NCI-H2029 treated with DMSO at 0.1 percent for 48 hours (cell line): ENCODE measurements around the gene PDE6G.
"Not testable (repeated sequence)": the region's sequence is repeated elsewhere in the genome, so short reads cannot be mapped to it uniquely, and the experiment has no call there.

ENCODE experiments used
- DNase-seq: peaks from one replicate; lab custom pipeline; 2025; lab: John Stamatoyannopoulos, UW

PDE6G gene

DNA sequence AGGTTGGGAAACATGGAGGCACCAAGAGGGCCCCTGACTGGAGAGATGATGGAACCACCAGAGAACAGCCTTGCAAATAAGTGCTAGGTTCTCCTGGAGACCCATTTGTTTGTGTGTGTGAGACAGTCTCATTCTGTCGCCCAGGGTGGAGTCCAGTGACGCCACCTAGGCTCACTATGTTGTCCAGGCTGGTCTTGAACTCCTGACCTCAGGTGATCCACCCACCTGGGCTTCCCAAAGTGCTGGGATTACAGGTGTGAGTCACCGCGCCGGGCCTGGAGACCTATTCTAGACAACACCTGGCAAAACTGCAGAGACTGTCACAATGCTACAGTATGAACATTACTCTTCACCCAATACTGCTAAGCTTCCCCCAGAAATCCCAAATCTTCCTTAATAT lies 20.9 kb downstream of the PDE6G start:
- no peak for DNase-seq

DNA sequence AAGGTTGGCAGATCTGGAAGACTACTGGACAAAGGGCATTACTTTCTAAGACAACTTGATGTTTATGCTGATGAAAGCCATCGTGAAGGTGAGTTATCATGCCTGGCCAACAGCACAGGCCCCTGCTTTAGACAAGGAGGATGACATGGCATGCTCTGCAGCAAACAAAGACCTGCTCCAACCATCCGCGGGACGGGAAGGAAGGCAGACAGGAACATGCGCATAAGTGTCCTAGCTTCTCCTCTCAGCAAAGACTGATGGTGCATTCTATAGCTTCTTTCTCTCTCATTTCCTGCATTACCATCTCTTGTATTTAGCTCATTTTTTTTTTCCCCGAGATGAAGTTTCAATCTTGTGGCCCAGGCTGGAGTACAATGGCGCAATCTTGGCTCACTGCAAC lies 24.9 kb downstream of the PDE6G start:
- no peak for DNase-seq

DNA sequence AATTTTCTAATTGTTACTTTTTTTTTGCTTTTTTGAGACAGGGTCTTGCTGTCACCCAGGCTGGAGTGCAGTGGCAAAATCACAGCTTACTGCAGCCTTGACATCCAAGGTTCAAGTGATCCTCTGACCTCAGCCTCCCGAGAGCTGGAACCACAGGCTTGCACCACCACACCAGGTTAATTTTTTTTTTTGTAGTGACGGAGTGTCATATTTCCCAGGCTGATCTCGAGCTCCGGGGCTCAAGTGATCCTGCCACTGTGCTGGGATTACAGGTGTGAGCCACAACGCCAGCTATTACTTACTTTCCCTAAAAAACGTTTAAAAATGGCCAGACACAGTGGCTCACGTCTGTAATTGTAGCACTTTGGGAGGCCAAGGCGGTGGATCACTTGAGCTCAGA lies 26.1 kb downstream of the PDE6G start:
- no peak for DNase-seq

DNA sequence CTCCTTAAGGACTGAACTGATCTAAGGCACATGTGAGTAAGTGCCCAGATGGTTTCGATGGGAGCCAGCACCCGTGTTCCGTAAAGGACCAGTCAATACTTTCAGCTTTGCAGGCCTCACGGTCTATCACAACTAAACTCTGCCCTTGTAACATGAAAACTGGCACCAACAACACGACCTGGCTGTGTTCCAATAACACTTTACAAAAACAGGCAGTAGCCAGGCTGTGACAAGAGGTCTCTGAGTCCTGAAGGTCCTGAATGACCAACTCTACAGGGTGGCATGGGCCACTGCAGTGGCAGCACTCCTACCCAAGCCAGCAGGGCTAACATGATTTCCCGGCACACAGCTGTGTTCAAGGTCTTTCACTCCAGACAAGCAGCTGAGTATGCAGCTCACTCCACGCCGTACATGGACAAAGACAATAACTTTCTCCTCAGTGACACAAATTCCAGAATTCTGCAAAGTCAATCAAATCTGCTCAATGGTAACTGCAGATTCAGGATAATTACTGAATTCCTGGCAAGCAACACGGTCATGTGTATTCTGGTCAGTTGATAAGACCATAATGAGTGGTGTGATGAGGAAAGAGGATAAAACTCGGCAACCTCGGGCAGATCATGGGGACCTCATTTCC lies 34.7 kb downstream of the PDE6G start:
- no peak for DNase-seq

DNA sequence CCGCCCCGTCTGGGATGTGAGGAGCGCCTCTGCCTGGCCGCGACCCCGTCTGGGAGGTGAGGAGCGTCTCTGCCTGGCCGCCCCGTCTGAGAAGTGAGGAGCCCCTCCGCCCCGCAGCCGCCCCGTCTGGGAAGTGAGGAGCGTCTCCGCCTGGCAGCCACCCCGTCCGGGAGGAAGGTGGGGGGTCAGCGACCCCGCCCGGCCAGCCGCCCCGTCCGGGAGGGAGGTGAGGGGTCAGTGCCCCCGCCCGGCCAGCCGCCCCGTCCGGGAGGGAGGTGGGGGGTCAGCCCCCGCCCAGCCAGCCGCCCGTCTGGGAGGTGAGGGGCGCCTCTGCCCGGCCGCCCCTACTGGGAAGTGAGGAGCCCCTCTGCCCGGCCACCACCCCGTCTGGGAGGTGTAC lies 38.0 kb downstream of the PDE6G start:
- DNase-seq, result not testable (repeated sequence)

DNA sequence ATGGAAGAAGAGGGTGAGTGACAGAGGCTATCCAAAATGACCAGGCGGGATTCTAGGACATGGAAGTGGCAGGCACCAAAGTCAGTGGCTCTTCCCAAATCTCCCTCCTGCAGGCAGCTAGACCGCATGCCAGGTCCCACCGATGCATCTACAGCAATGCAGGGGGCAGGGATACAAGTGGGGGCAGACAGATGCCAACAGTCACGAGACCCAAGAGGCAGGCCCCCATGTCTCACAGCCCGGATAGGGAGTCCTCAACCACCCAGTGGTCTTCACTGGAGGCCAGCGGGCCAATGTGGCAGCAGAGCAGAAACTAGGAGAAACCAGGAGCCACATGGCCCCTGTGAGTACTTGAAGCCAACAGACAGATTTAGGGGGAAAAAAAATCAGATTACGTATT lies 39.5 kb downstream of the PDE6G start:
- DNase-seq, result no peak

DNA sequence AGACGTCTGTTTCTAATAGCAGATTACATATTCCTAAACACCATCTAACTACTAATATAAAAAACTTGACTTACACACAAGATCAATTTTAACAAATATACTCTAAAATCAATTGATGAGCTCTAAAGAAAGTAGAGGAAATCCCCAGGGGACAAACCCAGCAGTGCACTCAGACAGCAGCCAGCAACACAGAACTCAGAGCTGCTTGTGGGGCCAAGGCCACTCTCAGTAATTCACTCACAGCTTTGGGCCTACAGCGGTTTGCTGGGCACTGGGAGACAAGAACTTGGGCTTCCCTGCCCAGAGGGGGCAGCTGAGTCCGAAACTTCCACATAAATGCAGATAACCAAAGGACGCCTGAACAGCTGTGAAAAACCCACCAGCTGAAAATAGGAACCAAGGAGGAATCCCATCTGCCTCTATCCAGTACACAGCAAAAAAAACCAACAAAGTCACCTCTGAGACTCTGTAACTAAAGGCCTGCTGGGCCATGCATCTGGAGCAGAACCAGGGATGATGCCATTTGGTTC lies 40.9 kb downstream of the PDE6G start:
- DNase-seq, result no peak

DNA sequence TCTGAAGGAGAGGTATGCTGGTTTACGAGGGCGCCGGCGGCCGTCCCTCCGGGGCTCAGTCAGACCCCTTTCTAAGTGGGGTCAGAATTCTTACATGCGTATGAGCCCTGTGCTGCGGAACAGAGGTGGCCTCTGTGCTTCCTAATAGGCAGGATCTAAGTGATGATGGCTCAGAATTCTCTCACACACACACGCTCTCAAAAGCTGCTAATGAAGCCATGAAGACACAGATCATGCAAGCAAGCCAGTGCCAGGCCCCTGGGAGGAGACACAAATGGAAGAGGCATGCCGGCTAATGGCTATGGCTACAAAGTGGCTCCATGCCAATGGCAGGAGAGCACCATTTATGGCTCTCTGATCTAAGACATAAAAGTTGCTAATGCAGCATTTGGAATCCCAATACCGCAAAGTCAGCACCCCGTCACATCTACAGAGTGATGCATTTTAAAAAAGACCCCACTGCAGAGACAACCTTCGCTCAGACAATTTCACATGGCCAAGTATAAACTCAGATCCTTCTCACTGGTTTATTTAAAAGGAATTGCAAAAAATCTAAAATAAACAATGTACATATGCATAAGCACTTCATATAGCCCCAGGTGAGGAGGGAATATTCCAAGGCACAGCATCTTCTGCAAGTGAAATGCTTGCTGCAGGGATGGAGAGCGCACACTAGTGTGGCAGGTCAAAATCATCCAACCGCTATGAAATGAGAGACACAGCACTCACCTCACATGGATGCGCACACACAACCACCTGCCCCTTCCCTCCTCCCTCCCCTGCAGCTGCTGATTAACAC lies 44.0 kb downstream of the PDE6G start:
- no peak for DNase-seq

DNA sequence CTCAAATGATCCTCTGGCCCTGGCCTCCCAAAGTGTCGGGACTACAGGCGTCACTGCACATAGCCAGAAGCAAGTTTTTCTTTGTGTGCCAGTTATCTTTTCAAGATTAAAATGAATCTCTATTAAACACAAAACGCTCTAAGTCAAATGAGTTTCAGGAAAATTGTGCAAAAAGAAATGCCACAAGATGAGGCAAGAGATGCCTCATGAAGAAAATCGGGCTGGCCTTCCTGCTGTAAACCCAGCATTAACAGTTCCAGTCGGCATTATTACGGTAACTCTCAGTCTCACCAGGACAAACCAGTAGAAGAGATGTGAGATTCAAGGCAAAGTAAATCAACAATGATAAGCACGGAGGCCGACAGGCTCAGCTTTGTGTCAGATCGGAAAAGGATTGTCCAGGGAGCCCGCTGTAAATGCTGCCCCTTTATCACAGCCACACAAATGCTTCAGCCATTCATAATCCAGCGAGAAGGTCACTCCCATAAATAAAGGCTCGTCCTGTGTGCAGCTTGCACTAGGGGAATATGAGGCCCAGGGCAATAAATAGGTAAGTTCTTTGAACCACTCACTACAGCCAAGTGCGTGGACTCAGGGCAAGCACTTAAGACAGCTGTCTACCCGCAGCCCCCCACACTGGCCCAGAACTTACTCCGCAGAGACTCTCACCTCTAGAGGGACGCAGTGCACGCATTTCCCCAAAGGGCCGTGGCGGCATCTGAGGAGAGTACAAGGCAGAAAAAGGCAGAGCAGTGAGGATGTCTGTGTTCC lies 46.6 kb downstream of the PDE6G start:
- DNase-seq, result no peak

DNA sequence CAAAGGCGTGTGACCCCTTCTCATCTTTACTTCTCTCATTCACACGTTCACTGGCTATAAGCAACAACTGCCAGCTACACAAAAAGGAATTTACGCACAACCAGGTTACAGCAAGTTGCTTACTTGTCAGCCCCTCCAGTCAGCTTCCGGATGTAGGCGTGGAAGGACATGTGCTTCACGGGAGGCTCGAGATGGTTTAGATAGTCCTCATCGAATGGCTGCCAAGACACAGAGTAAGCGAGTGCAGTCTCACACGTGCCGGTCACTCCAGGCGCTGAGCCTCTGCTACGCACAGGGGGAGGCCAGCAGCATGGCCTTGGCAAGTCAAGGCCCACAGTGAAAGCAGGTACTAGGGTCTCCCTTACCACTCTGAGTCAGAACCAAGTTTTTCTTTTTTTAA lies 47.7 kb downstream of the PDE6G start:
- DNase-seq, result no peak

DNA sequence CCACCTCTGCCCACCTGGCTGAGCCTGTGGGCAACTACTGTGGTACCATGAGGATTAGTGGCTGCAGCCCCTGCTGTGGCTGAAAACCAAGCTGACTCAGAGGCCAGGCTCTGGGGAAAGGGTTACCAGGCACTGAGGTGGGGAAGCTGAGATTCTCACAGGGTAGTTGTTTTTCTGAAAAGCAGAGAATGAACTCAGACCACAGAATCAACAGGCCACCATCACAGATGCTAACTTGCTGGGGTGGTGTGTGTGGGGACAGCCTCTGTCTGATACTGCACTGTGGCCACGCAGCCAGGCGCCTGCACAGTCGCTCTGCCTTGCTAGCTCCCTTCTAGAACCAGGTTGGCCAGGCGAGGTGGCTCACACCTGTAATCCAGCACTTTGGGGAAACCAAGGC lies 48.3 kb downstream of the PDE6G start:
- DNase-seq, result no peak

DNA sequence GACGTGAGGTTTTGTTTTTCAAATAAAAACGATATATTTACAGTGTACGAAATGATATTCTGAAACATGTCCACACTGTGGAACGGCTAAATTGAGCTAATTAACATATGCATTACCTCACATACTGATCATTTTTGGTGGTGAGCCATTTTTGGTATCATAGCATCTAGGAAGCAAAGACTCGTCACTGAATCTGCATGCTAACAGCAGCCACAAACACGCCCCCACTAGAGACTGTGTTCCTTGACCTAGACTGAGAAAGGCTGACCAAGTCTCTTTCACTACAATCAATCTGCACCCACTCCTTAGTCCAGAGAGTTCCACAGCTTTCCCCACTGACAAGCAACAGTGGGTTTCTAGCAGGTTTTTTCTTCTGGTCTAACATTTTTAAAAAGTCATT lies 48.9 kb downstream of the PDE6G start:
- DNase-seq, result no peak

DNA sequence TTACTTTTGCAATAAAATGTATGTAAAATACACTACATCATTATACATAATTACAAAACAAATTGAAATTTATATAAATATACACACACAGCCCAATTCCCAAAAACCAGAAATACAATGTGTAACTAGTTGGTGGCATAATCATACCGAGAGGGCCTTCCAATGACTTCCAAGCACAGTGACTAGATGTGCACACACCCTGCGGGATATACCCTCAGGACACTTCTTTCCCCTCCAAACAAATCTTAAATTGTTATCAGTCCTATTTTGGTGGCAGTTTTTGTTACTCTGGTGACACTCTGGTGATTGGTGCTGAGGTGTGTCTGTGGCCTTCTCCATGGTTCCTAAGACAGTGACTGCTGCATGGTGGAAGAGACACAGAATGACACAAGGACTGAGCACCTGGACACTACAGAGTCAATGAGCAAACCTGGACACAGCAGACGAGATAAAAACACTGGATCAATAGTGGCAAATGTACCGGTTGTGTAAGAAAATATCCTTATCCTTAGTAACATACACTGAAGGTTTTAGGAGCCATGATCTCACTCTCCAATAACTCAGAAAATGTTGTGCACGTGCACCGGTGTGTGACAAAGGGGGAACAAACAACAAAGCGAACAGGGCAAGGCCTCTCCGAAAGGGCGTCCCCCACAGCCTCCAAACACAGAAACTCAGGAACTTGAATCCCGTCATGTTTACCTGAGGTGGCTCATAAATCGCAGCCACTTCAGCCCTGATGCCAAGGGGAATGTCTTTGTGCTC lies 52.3 kb downstream of the PDE6G start:
- no peak for DNase-seq

DNA sequence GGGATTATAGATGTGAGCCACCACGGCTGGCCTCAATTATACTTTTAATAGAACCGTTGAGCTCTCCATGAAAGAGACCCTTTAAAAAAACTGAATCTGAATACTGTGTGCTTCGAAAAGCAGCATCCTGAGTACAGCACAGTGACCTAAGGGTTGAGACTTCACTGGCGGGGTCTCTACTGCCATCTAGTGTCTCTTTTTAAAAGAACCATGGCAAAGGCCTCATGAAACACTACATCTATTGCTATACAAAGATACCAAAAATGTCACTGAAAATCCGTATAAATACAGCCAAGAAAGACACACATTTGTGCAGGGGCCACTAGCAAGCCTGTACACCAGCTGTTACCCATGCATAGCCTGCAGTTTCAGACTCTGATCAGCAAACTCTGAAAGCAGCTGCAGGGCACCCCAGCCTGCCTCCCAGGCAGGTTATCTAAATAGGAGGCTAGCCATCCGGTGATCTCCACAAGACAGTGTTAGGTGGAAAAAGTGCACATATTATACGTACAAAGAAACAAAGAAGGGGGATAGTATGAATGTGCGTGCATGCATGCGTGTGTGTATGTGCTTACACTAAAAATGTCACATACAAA lies 54.7 kb downstream of the PDE6G start:
- DNase-seq, result peak; percentile 40
